Anterior cingulate cortex (tissue), 58 donors: ENCODE results near the gene RGS16.

Source experiments
- DNase-seq, 58 donors: peaks; one replicate each; lab custom pipeline; 2025; lab: John Stamatoyannopoulos, UW

RGS16 gene

GRCh38 chr1:182604175-182605164 lies at the start of gene RGS16:
RGS16 (minus strand) TSS chr1:182604389; CDS start chr1:182604259, 130 bp downstream.
- DNase-seq, result peak; percentile 16 to 93 (median 85)

GRCh38 chr1:182653986-182654385 lies 49.8 kb upstream of the RGS16 start:
- DNase-seq, result no peak

GRCh38 chr1:182652933-182653332 lies 48.7 kb upstream of the RGS16 start:
- no peak for DNase-seq

GRCh38 chr1:182651339-182651724 lies 47.1 kb upstream of the RGS16 start:
- DNase-seq, result peak in 1 of 58 donors; percentile 21

GRCh38 chr1:182650678-182651338 lies 46.6 kb upstream of the RGS16 start:
- no peak for DNase-seq

GRCh38 chr1:182649041-182649440 lies 44.9 kb upstream of the RGS16 start:
- DNase-seq, result no peak

GRCh38 chr1:182646739-182647138 lies 42.5 kb upstream of the RGS16 start:
- DNase-seq, result no peak

- DNase-seq, result no peak
Observed at GRCh38 chr1:182644886-182645285, 40.7 kb upstream of the RGS16 start.

GRCh38 chr1:182643699-182644098 lies 39.5 kb upstream of the RGS16 start:
- no peak for DNase-seq

GRCh38 chr1:182642461-182642860 lies 38.3 kb upstream of the RGS16 start:
- no peak for DNase-seq

GRCh38 chr1:182641561-182641960 lies 37.4 kb upstream of the RGS16 start:
- DNase-seq, result no peak

- no peak for DNase-seq
Observed at GRCh38 chr1:182639330-182639729, 35.1 kb upstream of the RGS16 start.

- DNase-seq, result no peak
Observed at GRCh38 chr1:182637769-182638168, 33.6 kb upstream of the RGS16 start.

- no peak for DNase-seq
Observed at GRCh38 chr1:182635871-182636270, 31.7 kb upstream of the RGS16 start.

- DNase-seq, result no peak
Observed at GRCh38 chr1:182634306-182635072, 30.3 kb upstream of the RGS16 start.

GRCh38 chr1:182633657-182634281 lies 29.6 kb upstream of the RGS16 start:
- DNase-seq, result no peak

- DNase-seq, result no peak
Observed at GRCh38 chr1:182633031-182633430, 28.8 kb upstream of the RGS16 start.

- DNase-seq, result peak in 1 of 58 donors; percentile 7
Observed at GRCh38 chr1:182632441-182632857, 28.3 kb upstream of the RGS16 start.

- no peak for DNase-seq
Observed at GRCh38 chr1:182631954-182632353, 27.8 kb upstream of the RGS16 start.

- no peak for DNase-seq
Observed at GRCh38 chr1:182631053-182631677, 27.0 kb upstream of the RGS16 start.
